Thymus (tissue), 11 donors: ENCODE results near the gene SNX8. TPM values are rescaled to one million over a fixed set of nuclear protein-coding genes. Genes with fewer than 3 reads are reported as not detected.

Source experiments
- DNase-seq, 9 donors: peaks; one replicate each; pipeline ENCODE4 v3.0.0-alpha.2; 2013; ENCODE audit warnings: low spot score in 9 of 9, low read depth in 6 of 9, missing footprints in 1 of 9
- H3K27ac ChIP-seq, 2 donors: one replicate each; pipeline ENCODE4 v1.5.1; 2013; ENCODE audit warnings: control low read depth in 1 of 2, low read depth in 1 of 2, low read length in 1 of 2, mild to moderate bottlenecking in 1 of 2, moderate library complexity in 1 of 2
- H3K27me3 ChIP-seq, 2 donors: one replicate each; pipeline ENCODE4 v1.5.1; 2013; ENCODE audit warnings: low read length in 1 of 2; ENCODE audit not compliant: control insufficient read depth in 2 of 2, insufficient read depth in 1 of 2
- H3K36me3 ChIP-seq, 2 donors: one replicate each; pipeline ENCODE4 v1.5.1; 2013; ENCODE audit warnings: low read length in 1 of 2, mild to moderate bottlenecking in 1 of 2, moderate library complexity in 1 of 2; ENCODE audit not compliant: control insufficient read depth in 2 of 2, insufficient read depth in 2 of 2
- H3K4me1 ChIP-seq, 2 donors: one replicate each; pipeline ENCODE4 v1.5.1; 2013; ENCODE audit warnings: low read length in 2 of 2; ENCODE audit not compliant: control insufficient read depth in 2 of 2, insufficient read depth in 2 of 2
- H3K4me3 ChIP-seq, 2 donors: one replicate each; pipeline ENCODE4 v1.5.1; 2013; ENCODE audit warnings: low read length in 2 of 2, control low read depth in 1 of 2, mild to moderate bottlenecking in 1 of 2
- H3K9me3 ChIP-seq, 2 donors: one replicate each; pipeline ENCODE4 v1.5.1; 2013; ENCODE audit warnings: low read length in 1 of 2, mild to moderate bottlenecking in 1 of 2; ENCODE audit not compliant: control insufficient read depth in 2 of 2, insufficient read depth in 1 of 2
- WGBS: extraction: QIAGEN DNeasy Blood & Tissue Kit; methylation state at CpG from one replicate; pipeline ENCODE4 v1.1.7; 2013; 5-methylcytosine and 5-hydroxymethylcytosine counted together
- polyA plus RNA-seq: library from polyadenylated mRNA; stranded (reverse); fragments of 200-250 nt; gene quantifications from one replicate; pipeline ENCODE4 v1.2.3, GENCODE V29; 2013
- total RNA-seq: library from RNA; stranded (reverse); fragments of 120-200 nt; gene quantifications from one replicate; pipeline ENCODE4 v1.2.4, GENCODE V29; 2013
- donor health status: healthy.

Gene SNX8
- total and polyA plus RNA-seq, 2 donors: 10.4 to 25.9 TPM

DNA sequence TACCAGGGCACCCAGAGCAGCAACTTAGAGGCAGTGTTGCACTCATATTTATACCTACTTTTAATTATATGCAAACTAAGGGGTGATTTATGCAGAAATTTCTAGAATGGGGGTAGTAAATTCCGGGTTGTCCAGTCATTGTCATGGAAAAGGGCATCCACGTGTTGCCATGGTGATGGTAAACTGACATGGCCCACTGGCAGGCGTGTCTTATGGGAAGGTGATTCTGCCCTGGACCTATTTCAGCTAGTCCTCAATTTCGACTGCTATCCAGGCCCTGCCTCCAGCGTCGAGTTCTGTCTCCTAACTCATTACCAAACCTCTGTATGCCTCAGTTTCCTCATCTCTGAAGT, 12.8 kb downstream of the SNX8 start:
- Histone ChIP-seq H3K4me3 (no peak overlapping the region), H3K36me3 (no peaks in the 10 kb centered on the region), H3K27ac (no peak overlapping the region), H3K4me1 (no peaks in the 10 kb centered on the region), H3K27me3 (no peaks in the 10 kb centered on the region), H3K9me3 (no peaks in the 10 kb centered on the region)
- no peak for DNase-seq
- 97% methylated on average over 6 of the region's 6 CpGs for WGBS

DNA sequence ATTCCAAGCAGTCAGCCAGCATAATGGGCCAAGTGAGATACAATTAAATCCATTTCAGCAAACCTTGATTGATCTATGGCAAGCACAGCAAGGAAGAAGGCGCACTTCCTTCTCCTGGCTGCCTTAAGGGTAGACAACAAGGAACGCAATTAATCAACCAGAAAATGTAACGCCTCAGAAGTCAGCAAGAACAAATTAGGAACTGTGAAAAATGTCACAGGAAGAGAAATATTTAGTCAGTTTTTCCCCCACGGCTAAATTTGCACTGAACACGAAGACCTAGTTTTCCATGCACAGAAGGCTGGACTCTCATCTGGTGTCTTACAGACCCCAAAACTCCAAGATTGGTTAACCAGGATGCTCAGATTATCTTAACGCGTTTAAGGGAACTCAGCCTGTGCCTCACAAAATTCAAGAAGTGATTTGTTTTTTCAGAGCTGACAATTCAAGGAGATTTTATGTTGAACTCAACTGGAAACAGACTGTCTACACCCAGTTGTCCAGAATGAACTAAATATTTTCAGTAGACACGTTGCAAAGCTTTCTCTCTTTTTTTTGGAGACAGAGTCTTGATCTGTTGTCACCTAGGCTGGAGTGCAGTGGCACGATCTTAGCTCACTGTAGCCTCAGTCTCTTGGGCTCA, 14.2 kb downstream of the SNX8 start:
- no peak for DNase-seq
- WGBS: 49% methylated on average over 9 of the region's 9 CpGs
- H3K27me3 ChIP-seq: no peaks in the 10 kb centered on the region
- peak overlapping the region in 1 of 2 donors; percentile 49 for H3K27ac ChIP-seq
- no peaks in the 10 kb centered on the region for H3K36me3 ChIP-seq
- no peaks in the 10 kb centered on the region for H3K9me3 ChIP-seq
- H3K4me3 ChIP-seq: no peak overlapping the region
- H3K4me1 ChIP-seq: no peaks in the 10 kb centered on the region

DNA sequence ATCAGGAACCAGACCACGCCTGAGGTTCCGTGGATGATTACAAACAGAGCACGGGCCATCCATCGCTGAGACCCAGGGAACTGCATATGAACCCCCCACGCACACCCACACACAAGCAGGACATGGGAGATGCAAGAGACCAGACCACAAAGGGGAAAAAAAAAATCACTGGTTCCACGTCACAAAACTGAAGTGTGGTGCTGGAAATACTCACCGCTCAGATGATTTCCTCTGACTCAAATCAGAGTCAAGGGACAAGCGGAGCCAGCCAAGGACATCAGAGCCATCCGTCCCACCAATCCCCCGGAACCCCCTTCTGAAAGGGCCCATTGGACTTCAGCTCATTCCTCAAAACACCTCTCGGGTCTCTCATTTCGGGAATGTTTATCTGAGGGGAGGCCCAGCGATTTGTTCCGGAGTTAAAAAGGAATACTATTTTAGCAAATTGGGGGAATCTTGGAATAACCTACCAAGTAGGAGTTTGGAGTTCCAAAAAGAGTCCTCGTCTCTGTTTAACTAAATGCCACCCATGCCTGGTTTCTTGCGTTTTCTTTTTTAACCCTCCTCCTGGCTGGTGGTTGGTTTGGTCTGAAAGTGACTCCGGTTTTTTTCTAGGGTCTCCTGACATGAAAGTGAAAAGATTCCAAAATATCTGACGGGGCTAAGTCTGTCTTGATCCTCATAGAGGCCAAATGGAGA, 15.0 kb downstream of the SNX8 start:
- H3K9me3 ChIP-seq: no peaks in the 10 kb centered on the region
- H3K36me3 ChIP-seq: no peaks in the 10 kb centered on the region
- no peaks in the 10 kb centered on the region for H3K4me1 ChIP-seq
- no peak overlapping the region for H3K4me3 ChIP-seq
- 87% methylated on average over 18 of the region's 18 CpGs for WGBS
- H3K27me3 ChIP-seq: no peaks in the 10 kb centered on the region
- no peak for DNase-seq
- H3K27ac ChIP-seq: peak overlapping the region; percentile 31 to 38

- no peaks in the 10 kb centered on the region for H3K9me3 ChIP-seq
- no peak overlapping the region for H3K4me3 ChIP-seq
- no peaks in the 10 kb centered on the region for H3K27me3 ChIP-seq
- H3K27ac ChIP-seq: no peak overlapping the region
- no peaks in the 10 kb centered on the region for H3K36me3 ChIP-seq
- no peaks in the 10 kb centered on the region for H3K4me1 ChIP-seq
- no peak for DNase-seq
- 95% methylated on average over 6 of the region's 6 CpGs for whole genome bisulfite sequencing
Observed at GRCh38 chr7:2296832-2297231, 17.4 kb downstream of the SNX8 start.

- H3K36me3 ChIP-seq: no peaks in the 10 kb centered on the region
- WGBS: 92% methylated on average over 6 of the region's 6 CpGs
- DNase-seq: no peak
- H3K4me3 ChIP-seq: no peak overlapping the region
- no peaks in the 10 kb centered on the region for H3K27me3 ChIP-seq
- no peak overlapping the region for H3K27ac ChIP-seq
- H3K4me1 ChIP-seq: no peaks in the 10 kb centered on the region
- H3K9me3 ChIP-seq: no peaks in the 10 kb centered on the region
Observed at GRCh38 chr7:2295936-2296620, 18.2 kb downstream of the SNX8 start.

DNA sequence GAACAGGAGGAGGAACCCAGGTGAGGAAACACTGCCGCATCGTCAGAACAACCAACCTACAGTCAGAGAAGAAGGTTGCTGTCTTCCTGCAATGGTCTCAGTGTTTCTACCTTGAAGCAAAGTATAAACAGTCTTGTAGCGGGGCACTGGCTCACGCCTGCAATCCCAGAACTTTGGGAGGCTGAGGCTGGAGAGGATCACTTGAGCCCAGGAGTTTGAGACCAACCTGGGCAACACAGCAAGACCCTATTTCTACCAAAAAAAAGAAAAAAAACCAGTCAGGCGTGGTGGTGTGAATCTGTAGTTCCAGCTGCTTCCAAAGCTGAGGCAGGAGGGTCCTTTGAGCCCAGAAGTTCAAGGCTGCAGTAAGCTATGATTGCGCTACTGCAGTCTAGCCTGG, 23.4 kb downstream of the SNX8 start:
- WGBS: 97% methylated on average over 6 of the region's 6 CpGs
- Histone ChIP-seq H3K4me1 (no peaks in the 10 kb centered on the region), H3K36me3 (no peaks in the 10 kb centered on the region), H3K4me3 (no peak overlapping the region), H3K27me3 (no peaks in the 10 kb centered on the region), H3K27ac (no peak overlapping the region), H3K9me3 (no peaks in the 10 kb centered on the region)
- no peak for DNase-seq

GRCh38 chr7:2289621-2290020, 24.6 kb downstream of the SNX8 start:
- no peak for DNase-seq
- no peaks in the 10 kb centered on the region for H3K4me1 ChIP-seq
- H3K9me3 ChIP-seq: no peaks in the 10 kb centered on the region
- H3K27me3 ChIP-seq: no peaks in the 10 kb centered on the region
- H3K36me3 ChIP-seq: no peaks in the 10 kb centered on the region
- 98% methylated on average over 13 of the region's 13 CpGs for WGBS
- no peak overlapping the region for H3K27ac ChIP-seq
- no peak overlapping the region for H3K4me3 ChIP-seq

GRCh38 chr7:2289111-2289586, 25.1 kb downstream of the SNX8 start:
- DNase-seq: no peak
- Histone ChIP-seq H3K36me3 (no peaks in the 10 kb centered on the region), H3K4me3 (no peak overlapping the region), H3K9me3 (no peaks in the 10 kb centered on the region), H3K4me1 (no peaks in the 10 kb centered on the region), H3K27me3 (no peaks in the 10 kb centered on the region), H3K27ac (no peak overlapping the region)
- 97% methylated on average over 20 of the region's 20 CpGs for WGBS

GRCh38 chr7:2288503-2288902, 25.7 kb downstream of the SNX8 start:
- no peaks in the 10 kb centered on the region for H3K36me3 ChIP-seq
- H3K27ac ChIP-seq: no peak overlapping the region
- 96% methylated on average over 8 of the region's 8 CpGs for WGBS
- no peaks in the 10 kb centered on the region for H3K4me1 ChIP-seq
- no peak overlapping the region for H3K4me3 ChIP-seq
- DNase-seq: no peak
- no peaks in the 10 kb centered on the region for H3K9me3 ChIP-seq
- H3K27me3 ChIP-seq: no peaks in the 10 kb centered on the region
